Lower leg skin (tissue), 3 donors: Measurements from ENCODE around the gene UBL7.

Source experiments
- CTCF ChIP-seq, 3 donors: fragments of 450-650 bp; IDR thresholded peaks; one replicate each; pipeline ENCODE4 v1.5.1; 2016; ENCODE audit warnings: antibody characterized with exemption in 3 of 3, mild to moderate bottlenecking in 3 of 3, moderate library complexity in 2 of 3
- POLR2A ChIP-seq, 2 donors: fragments of 450-650 bp; IDR thresholded peaks; one replicate each; pipeline ENCODE4 v1.6.1; 2016 to 2017; ENCODE audit warnings: antibody characterized with exemption in 2 of 2, mild to moderate bottlenecking in 1 of 2, moderate library complexity in 1 of 2

- no peak for TF ChIP-seq POLR2A (IDR thresholded peaks at IDR 0.05)
- no peak for TF ChIP-seq CTCF (IDR thresholded peaks at IDR 0.05)
Observed at GRCh38 chr15:74445816-74446763, 14.9 kb downstream of the UBL7 start.
